Activated naive CD8-positive, alpha-beta T cell (primary cell): ENCODE data around the gene RHEX.
"Not testable (repeated sequence)": the region's sequence is repeated elsewhere in the genome, so short reads cannot be mapped to it uniquely, and the experiment has no call there.

Experiments
- H3K27ac Mint-ChIP-seq: one replicate; pipeline ENCODE4 v1.8.0; 2021; ENCODE audit warnings: mixed read lengths
- H3K27me3 Mint-ChIP-seq: one replicate; pipeline ENCODE4 v1.8.0; 2021; ENCODE audit warnings: mixed read lengths
- H3K36me3 Mint-ChIP-seq: one replicate; pipeline ENCODE4 v1.8.0; 2021; ENCODE audit warnings: mixed read lengths
- H3K4me1 Mint-ChIP-seq: one replicate; pipeline ENCODE4 v1.8.0; 2021; ENCODE audit warnings: low read depth, mixed read lengths
- H3K4me3 Mint-ChIP-seq: one replicate; pipeline ENCODE4 v1.8.0; 2021; ENCODE audit warnings: mild to moderate bottlenecking, mixed read lengths
- H3K9me3 Mint-ChIP-seq: one replicate; pipeline ENCODE4 v1.8.0; 2021; ENCODE audit warnings: low read depth, mixed read lengths

The RHEX gene

DNA sequence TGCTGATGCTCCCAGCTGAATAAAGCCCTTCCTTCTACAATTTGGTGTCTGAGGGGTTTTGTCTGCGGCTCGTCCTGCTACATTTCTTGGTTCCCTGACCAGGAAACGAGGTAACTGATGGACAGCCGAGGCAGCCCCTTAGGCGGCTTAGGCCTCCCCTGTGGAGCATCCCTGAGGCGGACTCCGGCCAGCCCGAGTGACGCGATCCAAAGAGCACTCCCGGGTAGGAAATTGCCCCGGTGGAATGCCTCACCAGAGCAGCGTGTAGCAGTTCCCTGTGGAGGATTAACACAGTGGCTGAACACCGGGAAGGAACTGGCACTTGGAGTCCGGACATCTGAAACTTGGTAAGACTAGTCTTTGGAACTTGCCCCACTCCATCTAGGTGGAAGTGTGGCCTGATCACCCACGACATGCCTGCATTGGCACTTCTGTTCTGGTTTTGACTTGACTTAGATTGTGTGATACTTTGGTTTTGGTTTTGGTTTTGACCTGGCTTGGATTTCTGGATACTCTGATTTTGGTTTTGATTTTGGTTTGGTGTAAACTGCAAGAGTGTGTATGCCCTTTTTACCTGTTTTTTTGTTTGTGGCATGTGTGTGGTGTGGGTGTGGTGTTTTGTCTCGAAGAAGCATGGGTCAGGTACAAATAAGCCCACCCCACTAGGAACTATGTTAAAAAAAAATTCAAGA lies at the start of gene RHEX:
TSS of gene RHEX (plus strand) at position 255 of the 692 bp plus-strand sequence. CDS start 44,656 bp downstream, outside the sequence.
- not testable (repeated sequence) for H3K27ac Mint-ChIP-seq, H3K4me3 Mint-ChIP-seq, H3K27me3 Mint-ChIP-seq, H3K36me3 Mint-ChIP-seq, H3K9me3 Mint-ChIP-seq
- H3K4me1 Mint-ChIP-seq, result peaks cover 32% of the 10 kb centered on the region

- H3K4me1 Mint-ChIP-seq, result peaks cover 17% of the 10 kb centered on the region
- H3K4me3 Mint-ChIP-seq, result no peak overlapping the region
- H3K9me3 Mint-ChIP-seq, result no peaks in the 10 kb centered on the region
- H3K27me3 Mint-ChIP-seq, result peaks cover 5% of the 10 kb centered on the region
- H3K27ac Mint-ChIP-seq, result no peak overlapping the region
- H3K36me3 Mint-ChIP-seq, result no peaks in the 10 kb centered on the region
Observed at GRCh38 chr1:206003854-206004800, 48.8 kb upstream of the RHEX start.

- H3K27ac Mint-ChIP-seq, result no peak overlapping the region
- H3K36me3 Mint-ChIP-seq, result no peaks in the 10 kb centered on the region
- peaks cover 5% of the 10 kb centered on the region for H3K27me3 Mint-ChIP-seq
- H3K9me3 Mint-ChIP-seq, result no peaks in the 10 kb centered on the region
- no peak overlapping the region for H3K4me3 Mint-ChIP-seq
- H3K4me1 Mint-ChIP-seq, result peaks cover 17% of the 10 kb centered on the region
Observed at GRCh38 chr1:206004826-206005225, 48.1 kb upstream of the RHEX start.

DNA sequence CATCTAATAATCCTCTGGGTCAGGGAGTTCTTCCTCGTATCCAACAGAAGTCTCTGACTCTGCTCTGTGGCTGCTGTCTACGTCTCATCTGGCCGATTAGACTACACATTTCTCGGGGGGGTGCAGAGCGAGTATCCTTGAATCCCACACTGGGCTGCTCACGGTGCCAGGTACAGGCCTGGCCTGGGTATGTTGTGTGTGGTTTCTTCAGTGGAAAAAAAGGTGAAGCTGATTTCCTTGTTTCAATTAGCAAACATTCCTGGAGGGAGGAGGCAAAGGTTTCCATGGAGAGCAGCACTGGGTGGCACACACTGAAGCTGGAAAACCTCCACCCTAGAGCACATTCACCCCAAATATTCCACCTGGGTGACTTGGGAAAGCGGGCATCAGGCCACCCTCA lies 47.7 kb upstream of the RHEX start:
- H3K4me3 Mint-ChIP-seq, result no peak overlapping the region
- no peak overlapping the region for H3K27ac Mint-ChIP-seq
- peaks cover 5% of the 10 kb centered on the region for H3K27me3 Mint-ChIP-seq
- peaks cover 17% of the 10 kb centered on the region for H3K4me1 Mint-ChIP-seq
- H3K9me3 Mint-ChIP-seq, result no peaks in the 10 kb centered on the region
- H3K36me3 Mint-ChIP-seq, result no peaks in the 10 kb centered on the region

DNA sequence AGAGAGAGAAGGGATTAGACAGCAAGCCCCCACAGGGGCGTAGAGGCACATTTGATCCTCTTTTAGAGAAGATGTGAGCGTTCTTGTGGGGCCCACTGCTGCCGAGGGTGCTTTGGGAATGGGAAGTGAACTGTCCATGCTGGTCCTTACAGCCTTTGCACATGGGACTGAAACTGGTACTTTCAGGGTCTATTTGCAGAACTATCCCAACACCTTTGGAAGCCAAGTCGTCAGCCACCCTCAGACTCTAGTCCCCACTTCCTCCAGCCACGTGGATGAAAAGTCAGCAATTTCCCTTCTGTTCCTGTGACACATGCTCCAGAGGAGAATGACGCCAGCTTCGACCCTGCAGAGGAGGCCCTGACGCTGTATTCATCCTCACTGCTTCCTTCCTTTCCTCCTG lies 47.2 kb upstream of the RHEX start:
- peaks cover 18% of the 10 kb centered on the region for H3K4me1 Mint-ChIP-seq
- no peak overlapping the region for H3K4me3 Mint-ChIP-seq
- peaks cover 5% of the 10 kb centered on the region for H3K27me3 Mint-ChIP-seq
- no peaks in the 10 kb centered on the region for H3K9me3 Mint-ChIP-seq
- H3K27ac Mint-ChIP-seq, result no peak overlapping the region
- H3K36me3 Mint-ChIP-seq, result no peaks in the 10 kb centered on the region

DNA sequence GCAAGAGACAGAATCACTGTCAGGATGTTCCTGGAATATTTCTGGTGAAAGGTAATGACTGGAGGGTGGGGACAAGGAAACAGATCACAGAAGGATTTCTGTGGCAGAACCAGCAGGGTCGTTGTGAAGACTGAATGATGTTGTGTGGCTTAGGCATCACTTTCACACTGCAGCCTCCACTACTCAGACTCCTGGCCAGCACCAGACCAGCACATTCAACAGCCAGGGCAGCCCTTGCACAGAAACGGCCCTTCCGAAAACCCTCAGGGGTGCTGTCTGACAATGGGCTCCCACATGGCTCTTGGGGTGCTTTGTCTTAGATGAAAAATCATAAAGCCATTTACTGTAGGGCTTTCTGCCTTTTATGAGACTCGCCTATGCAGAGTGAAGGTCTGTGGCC lies 46.0 kb upstream of the RHEX start:
- Mint-ChIP-seq H3K36me3 (no peaks in the 10 kb centered on the region), H3K27me3 (peaks cover 5% of the 10 kb centered on the region), H3K27ac (no peak overlapping the region), H3K4me1 (peaks cover 15% of the 10 kb centered on the region), H3K4me3 (no peak overlapping the region), H3K9me3 (no peaks in the 10 kb centered on the region)

DNA sequence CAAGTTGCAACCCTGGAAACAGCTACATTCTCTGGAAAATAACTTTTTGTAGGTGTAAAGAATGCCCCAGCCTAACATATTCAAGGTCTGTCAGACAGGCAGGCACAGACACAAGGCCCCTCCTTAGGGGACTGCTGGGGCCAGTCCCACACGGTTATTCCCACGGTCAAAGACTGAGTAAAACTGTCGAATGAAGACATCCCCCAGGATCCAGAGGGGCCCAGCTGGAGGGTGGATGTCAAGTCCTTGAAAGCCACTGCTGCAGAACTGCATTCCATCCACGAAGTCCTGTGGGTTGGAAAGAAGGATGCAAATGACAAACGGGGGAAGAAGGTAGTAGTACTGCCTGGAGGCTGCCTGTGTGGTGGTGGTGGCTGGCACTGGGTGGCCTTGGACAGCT lies 42.9 kb upstream of the RHEX start:
- Mint-ChIP-seq H3K27ac (no peak overlapping the region), H3K4me3 (no peak overlapping the region), H3K27me3 (peaks cover 4% of the 10 kb centered on the region), H3K36me3 (no peaks in the 10 kb centered on the region), H3K4me1 (peaks cover 27% of the 10 kb centered on the region), H3K9me3 (no peaks in the 10 kb centered on the region)

DNA sequence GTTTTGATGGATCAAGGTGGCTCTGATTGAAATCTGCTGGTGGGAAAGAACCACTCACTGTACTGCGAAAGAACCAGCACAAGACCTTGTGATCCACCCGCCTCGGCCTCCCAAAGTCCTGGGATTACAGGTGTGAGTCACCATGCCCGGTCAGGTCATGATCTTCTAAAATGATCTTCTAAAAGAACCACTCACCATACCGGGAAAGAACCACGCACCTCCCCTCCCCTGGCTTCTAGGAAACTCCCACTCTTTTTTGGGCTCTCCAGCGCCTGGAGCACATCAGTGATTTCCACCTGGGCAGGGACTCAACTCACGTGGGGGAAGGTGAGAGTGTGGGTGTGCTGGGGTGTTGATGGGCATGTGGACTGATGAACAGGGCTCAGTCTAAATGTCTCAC lies 41.9 kb upstream of the RHEX start:
- Mint-ChIP-seq H3K27ac (no peak overlapping the region), H3K27me3 (peaks cover 4% of the 10 kb centered on the region), H3K4me3 (no peak overlapping the region), H3K4me1 (peaks cover 27% of the 10 kb centered on the region), H3K9me3 (no peaks in the 10 kb centered on the region), H3K36me3 (no peaks in the 10 kb centered on the region)

DNA sequence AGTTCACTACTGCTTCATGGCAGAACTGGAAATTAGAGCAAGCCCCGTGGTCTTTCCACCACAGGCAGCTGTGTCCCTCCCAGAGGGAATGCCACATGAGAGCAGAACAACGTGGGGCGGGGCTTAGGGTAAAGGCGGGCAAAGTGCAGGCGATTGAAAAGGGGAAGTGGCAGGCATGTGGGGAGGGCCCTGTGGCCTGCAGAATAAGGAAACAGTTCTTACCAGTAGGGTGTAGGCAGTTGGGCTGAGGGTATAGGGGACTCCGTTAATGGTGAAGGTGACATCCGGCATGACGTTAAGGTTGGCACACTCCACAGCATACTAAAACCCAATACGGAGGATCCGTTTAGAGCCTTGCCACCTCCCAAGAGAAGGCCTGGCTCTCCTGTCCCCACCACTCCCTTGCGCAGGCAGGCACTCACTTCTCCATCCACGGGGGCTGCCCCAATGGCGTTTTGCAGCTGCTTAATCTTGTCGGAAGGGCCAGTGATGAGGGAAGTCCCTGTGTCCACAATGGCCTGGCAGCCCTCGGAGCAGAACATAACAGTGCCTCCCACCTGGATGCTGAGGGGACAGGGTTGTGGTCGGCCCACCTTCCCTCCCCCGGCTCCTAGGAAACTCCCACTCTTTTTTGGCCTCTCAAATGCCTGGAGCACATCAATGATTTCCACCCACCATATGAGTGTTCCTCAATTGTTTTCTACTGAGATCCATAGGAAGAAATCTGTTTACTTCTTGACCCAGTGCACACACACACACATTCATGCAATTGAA lies 40.7 kb upstream of the RHEX start:
- Mint-ChIP-seq H3K36me3 (no peaks in the 10 kb centered on the region), H3K4me1 (peaks cover 27% of the 10 kb centered on the region), H3K27me3 (no peaks in the 10 kb centered on the region), H3K4me3 (peak overlapping the region; percentile 51), H3K27ac (no peak overlapping the region), H3K9me3 (no peaks in the 10 kb centered on the region)

GRCh38 chr1:206013026-206013795 lies 39.8 kb upstream of the RHEX start:
- Mint-ChIP-seq H3K4me3 (no peak overlapping the region), H3K27ac (peak overlapping the region; percentile 5), H3K27me3 (no peaks in the 10 kb centered on the region), H3K4me1 (peaks cover 27% of the 10 kb centered on the region), H3K9me3 (peaks cover 4% of the 10 kb centered on the region), H3K36me3 (no peaks in the 10 kb centered on the region)

DNA sequence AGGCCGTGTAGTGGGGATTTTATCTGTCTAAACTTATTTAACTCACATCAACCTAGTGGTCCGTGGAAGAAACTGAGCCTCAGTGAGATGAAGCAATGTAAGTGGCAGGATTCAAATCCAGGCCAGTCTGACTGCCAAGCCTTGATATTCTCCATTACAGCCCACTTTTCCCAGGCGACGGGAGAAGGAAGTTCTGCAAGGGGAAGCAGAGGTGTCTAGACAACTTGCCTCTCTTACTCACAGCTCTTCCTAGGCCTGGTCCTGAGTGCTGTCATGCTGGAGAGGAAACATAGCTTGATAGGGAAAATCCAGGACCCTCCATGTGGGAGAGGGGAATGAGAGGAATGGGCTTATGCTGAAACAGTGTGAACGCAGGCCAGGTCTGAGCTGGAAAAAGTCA lies 38.4 kb upstream of the RHEX start:
- H3K9me3 Mint-ChIP-seq, result peaks cover 4% of the 10 kb centered on the region

DNA sequence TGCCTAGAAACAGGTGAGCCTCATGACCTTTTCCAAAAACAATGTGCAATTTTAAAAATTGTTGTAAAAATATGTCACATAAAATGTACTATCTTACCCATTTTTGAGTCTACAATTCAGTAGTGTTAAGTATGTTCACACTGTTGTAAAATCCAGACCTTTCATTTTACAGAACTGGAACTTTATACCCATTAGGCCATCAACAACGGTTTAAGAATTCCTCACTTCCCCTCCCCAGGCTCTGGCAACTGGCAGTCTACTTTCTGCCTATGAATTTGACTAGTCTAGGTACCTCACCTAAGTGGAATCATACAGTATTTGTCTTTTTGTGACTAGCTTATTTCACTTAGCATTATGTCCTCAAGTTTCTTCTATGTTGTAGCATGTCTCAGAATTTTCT lies 37.9 kb upstream of the RHEX start:
- Mint-ChIP-seq H3K9me3 (peaks cover 4% of the 10 kb centered on the region), H3K4me1 (peaks cover 27% of the 10 kb centered on the region), H3K36me3 (no peaks in the 10 kb centered on the region), H3K27me3 (no peaks in the 10 kb centered on the region), H3K27ac (no peak overlapping the region), H3K4me3 (no peak overlapping the region)

More for the DNA sequence above, 38.4 kb upstream of the RHEX start:
- H3K27me3 Mint-ChIP-seq, result no peaks in the 10 kb centered on the region
- H3K27ac Mint-ChIP-seq, result no peak overlapping the region
- H3K4me1 Mint-ChIP-seq, result peaks cover 27% of the 10 kb centered on the region
- no peaks in the 10 kb centered on the region for H3K36me3 Mint-ChIP-seq
- H3K4me3 Mint-ChIP-seq, result no peak overlapping the region

DNA sequence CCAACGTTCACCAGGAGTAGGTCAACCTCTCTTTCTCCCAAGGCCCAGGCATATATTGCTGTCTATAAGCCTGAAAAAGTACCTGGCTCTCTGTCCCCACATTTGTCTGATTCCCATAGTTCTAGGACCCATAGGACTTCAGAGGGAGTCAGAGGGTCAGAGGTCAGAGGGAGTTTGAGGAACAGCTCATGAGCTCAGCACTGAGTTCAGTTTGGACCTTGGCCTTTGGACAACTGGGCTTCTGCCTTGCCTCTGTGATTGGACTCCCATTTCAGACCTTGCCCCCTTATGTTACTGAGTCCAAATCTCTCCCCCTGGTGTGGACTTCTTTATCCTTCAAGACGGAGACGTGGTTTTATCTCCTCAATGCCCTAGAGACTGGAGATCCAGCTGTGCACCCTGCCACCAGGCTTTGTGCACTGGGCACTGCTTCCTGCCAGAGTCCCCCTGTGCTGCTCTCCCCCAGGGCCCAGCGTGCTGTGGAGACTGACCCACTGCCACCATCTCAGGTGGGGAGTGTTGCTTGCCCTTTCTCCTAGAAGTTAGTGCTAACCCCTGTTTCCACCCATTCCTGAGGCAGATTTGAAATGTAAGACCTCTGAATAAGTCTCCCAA lies 32.5 kb upstream of the RHEX start:
- no peaks in the 10 kb centered on the region for H3K36me3 Mint-ChIP-seq
- no peak overlapping the region for H3K27ac Mint-ChIP-seq
- peaks cover 4% of the 10 kb centered on the region for H3K9me3 Mint-ChIP-seq

DNA sequence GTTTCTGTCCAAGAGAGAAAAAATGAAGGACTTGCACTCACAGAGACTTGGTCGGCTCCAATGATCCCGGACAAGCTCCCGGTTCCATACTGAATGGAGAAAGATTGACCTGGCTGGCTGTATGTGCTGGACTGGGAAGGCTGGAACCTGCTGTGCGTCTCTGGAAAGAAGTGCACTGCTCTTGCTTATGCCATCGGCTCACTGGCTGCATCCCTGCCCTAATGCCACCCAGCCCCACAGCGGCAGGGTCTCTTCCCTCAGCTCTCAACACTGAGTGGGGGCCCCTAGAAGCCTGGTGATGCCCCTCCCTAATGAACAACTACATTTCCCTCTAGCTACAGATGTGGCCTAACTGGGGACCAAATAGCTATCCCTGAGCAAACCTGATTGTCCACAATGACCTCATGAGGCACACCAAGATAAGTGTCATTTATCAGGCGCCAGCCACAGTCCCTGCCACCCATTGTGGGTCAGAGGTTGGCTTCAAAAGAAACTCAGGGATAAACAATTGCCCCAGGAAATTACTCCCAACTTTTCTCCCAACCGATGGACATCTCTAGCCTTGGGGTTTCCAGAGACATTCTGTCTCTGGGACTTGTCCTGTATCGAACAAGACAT lies 31.9 kb upstream of the RHEX start:
- H3K36me3 Mint-ChIP-seq, result no peaks in the 10 kb centered on the region
- no peak overlapping the region for H3K27ac Mint-ChIP-seq
- peaks cover 2% of the 10 kb centered on the region for H3K27me3 Mint-ChIP-seq
- no peaks in the 10 kb centered on the region for H3K4me1 Mint-ChIP-seq
- peaks cover 4% of the 10 kb centered on the region for H3K9me3 Mint-ChIP-seq
- H3K4me3 Mint-ChIP-seq, result no peak overlapping the region

More for the DNA sequence above, 32.5 kb upstream of the RHEX start:
- no peaks in the 10 kb centered on the region for H3K4me1 Mint-ChIP-seq
- no peak overlapping the region for H3K4me3 Mint-ChIP-seq
- H3K27me3 Mint-ChIP-seq, result peaks cover 2% of the 10 kb centered on the region
